ENCODE measurements around the gene CD3G. TPM values are rescaled to one million over a fixed set of nuclear protein-coding genes. Genes with fewer than 3 reads are reported as not detected.

Gene CD3G
- total RNA-seq, 1 experiment from 2014 or later, result not detected

DNA sequence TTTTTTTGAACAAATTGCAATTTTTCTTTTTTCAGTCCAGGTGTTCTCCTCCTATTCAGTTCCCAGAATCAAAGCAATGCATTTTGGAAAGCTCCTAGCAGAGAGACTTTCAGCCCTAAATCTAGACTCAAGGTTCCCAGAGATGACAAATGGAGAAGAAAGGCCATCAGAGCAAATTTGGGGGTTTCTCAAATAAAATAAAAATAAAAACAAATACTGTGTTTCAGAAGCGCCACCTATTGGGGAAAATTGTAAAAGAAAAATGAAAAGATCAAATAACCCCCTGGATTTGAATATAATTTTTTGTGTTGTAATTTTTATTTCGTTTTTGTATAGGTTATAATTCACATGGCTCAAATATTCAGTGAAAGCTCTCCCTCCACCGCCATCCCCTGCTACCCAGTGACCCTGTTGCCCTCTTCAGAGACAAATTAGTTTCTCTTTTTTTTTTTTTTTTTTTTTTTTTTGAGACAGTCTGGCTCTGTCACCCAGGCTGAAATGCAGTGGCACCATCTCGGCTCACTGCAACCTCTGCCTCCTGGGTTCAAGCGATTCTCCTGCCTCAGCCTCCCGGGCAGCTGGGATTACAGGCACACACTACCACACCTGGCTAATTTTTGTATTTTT lies 9.1 kb downstream of the CD3G start:
- no peak overlapping the region for H3K4me3 ChIP-seq
- peaks cover 27% of the 10 kb centered on the region for H3K27me3 ChIP-seq
- H3K36me3 ChIP-seq, result no peaks in the 10 kb centered on the region
- H3K9me3 ChIP-seq, result no peaks in the 10 kb centered on the region
- DNase-seq, result no peak

DNA sequence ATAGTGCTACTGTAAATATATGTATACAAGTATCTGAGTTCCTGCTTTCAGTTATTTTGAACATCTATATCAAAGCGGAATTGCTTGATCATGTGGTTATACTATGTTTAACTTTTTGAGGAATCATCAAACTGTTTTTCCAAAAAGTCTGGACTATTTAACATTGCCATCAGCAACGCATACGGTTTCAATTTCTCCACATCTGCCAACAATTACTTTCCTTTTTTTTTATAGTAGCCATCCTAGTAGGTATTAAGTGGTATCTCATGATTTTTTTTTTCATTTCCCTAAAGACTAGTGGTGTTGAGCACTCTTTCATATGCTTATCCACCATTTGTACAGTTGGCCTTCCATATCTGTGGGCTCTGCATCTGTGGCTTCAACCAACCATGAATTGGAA lies 13.9 kb downstream of the CD3G start:
- H3K36me3 ChIP-seq, result peaks cover 3% of the 10 kb centered on the region; the same call in 1 of the 2 replicates
- H3K9me3 ChIP-seq, result no peaks in the 10 kb centered on the region
- no peak overlapping the region for H3K4me3 ChIP-seq
- no peaks in the 10 kb centered on the region for H3K27me3 ChIP-seq
- DNase-seq, result no peak

DNA sequence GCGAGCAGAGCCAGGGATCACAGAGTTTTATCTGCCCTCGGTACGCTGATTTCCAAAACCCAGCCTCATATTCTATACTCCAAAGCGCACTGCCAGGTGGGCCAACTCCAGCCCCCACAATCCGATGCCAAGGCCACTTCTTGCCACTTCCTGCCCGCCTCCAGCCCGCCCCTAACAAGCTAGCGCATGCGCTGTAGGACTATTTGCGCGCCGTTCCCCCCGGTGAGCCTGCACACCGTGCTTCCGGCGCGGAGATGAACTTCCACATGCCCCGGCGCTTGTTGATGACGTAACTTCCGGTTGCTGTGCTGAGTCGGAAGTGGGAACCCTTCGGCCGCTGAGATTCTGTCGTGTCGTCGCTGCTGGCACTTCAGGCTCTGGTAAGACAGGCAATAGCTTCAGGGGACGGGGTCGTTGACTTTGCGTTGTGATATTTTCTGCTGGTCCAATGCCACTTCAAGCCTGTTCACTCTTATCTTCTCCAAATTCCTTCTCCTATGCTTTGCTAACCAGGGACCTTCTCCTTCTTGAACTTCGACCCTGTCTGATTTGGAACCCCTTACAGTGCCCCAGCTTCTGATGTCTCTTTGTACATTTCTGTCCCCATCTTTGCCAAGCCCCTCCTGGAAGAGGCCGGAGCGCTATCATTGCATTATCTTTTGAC lies 15.3 kb downstream of the CD3G start, which contains the start of gene UBE4A:
UBE4A (plus strand) TSS at position 306 of the 664 bp plus-strand sequence. CDS start 5,481 bp downstream, outside the sequence.
- DNase-seq, result peak; percentile 92
- Histone ChIP-seq H3K27me3 (no peaks in the 10 kb centered on the region), H3K4me3 (peak within 1 kb of the TSS; percentile 67), H3K9me3 (no peaks in the 10 kb centered on the region), H3K36me3 (peaks cover 4% of the 10 kb centered on the region; the same call in 1 of the 2 replicates)

DNA sequence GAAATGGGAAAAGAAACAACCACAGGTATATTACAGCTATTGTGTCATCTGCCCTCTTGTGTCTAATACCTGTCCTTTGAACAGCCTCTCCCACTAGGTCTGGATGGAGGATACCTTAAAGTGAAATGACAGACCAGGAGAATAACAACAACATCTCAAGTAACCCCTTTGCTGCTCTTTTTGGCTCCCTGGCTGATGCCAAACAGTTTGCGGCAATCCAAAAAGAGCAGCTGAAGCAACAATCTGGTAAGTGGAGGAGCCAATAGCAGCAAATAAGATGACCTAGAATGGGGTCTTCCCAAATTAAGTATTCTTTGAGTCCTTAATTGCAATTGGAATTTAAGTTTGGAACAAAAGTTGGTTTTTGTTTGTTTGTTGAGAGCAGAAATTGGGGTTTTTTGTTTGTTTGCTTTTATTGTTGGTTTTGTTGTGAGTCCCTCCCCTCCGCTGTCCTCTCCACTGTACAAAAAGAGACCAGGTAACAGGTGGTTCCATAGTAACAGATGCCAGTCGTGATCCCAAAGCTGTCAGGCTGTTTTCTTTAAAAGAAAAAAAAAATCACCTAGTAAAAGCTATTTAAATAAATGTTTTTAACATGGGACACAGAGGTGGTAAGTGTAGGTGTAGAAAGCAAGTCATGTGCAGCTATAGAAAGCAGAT lies 20.9 kb downstream of the CD3G start:
- no peak for DNase-seq
- Histone ChIP-seq H3K9me3 (no peaks in the 10 kb centered on the region), H3K36me3 (peaks cover 37% of the 10 kb centered on the region), H3K27me3 (no peaks in the 10 kb centered on the region), H3K4me3 (no peak overlapping the region)

DNA sequence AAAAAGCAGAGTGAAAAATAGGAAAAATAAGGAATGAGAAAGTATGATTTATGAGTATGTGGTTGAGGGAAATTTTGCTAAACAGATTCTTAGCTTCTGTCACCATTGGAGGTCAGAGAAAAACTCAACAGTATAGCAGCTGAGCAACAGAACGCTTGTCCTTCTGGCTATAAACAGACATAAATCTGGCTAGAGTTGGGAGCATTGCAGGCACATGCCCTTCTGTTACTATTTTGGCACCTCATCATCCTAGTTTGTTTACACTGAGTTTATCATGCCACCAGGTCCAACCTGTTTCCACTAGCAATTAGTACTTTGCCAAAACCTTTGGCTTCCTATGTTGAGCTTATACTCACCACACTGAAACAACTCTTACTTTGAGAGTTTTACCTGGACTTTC lies 22.1 kb downstream of the CD3G start:
- Histone ChIP-seq H3K36me3 (peaks cover 46% of the 10 kb centered on the region), H3K4me3 (no peak overlapping the region), H3K27me3 (no peaks in the 10 kb centered on the region), H3K9me3 (no peaks in the 10 kb centered on the region)
- no peak for DNase-seq

DNA sequence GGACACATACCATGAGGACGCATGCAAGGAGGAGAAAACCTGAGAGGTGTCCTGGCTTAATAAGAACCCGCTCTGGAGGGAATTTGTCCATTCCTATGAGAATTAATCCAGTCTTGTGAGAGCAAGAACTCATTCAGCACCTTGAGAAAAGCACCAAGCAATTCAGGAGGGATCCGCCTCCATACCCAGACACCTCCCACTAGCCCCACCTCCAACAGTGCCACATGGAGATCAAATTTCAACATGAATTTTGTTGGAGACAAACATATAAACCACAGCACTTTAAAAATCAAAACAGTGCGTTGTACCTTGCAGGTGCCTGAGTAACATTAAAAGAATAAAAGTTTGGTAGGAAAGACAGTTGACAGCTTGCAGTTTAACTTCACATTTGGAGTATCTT lies 26.6 kb downstream of the CD3G start:
- no peak for DNase-seq
- Histone ChIP-seq H3K9me3 (no peaks in the 10 kb centered on the region), H3K4me3 (no peak overlapping the region), H3K36me3 (peaks cover 63% of the 10 kb centered on the region), H3K27me3 (no peaks in the 10 kb centered on the region)

DNA sequence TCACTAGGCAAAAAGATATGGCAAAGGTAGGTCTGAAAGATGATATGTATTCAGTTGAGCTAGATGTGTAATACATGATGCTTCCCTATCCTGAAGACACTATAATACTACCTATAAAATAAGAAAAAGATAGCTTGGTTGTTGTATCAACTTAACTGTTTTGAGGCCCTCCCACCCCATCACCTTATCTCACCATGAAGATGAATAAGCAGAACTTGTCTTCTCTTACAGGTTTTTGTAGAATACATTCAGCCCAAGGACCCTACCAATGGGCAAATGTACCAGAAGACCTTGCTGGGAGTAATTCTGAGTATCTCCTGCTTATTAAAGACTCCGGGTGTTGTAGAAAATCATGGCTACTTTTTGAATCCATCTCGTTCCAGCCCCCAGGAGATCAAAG lies 29.1 kb downstream of the CD3G start:
- Histone ChIP-seq H3K9me3 (no peaks in the 10 kb centered on the region), H3K27me3 (no peaks in the 10 kb centered on the region), H3K4me3 (no peak overlapping the region), H3K36me3 (peaks cover 73% of the 10 kb centered on the region)
- DNase-seq, result no peak

DNA sequence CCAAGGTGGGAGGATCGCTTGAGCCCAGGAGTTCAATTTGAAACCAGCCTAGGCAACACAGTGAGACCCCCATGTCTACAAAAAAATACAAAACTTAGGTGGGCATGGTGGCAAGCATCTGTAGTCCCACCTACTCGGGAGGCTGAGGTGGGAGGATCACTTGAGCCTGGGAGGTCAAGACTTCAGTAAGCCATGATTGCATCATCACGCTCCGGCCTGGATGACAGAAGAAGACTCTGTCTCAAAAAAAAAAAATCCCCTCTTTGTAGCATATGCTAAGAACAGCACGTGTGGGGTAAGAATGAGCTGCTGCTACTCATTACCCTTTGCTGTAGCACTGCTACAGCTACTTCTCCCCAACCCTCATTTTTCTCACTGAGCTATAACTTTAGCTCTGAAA lies 29.7 kb downstream of the CD3G start:
- Histone ChIP-seq H3K36me3 (peaks cover 73% of the 10 kb centered on the region), H3K4me3 (no peak overlapping the region), H3K27me3 (no peaks in the 10 kb centered on the region), H3K9me3 (no peaks in the 10 kb centered on the region)
- DNase-seq, result no peak

DNA sequence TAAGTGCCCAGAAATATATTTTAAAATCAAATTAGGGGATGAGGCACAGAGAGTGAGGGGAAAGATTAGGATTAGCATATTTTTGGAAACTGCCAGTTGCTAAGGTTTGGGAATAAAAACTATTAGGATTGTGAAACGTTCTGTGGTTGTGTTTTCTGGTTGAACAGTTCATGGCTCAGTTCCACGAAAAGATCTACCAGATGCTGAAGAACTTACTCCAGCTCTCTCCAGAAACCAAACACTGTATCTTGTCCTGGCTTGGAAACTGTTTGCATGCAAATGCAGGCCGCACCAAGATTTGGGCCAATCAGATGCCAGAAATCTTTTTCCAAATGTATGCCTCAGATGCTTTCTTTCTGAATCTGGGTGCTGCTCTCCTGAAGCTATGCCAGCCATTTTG lies 30.6 kb downstream of the CD3G start:
- H3K36me3 ChIP-seq, result peaks cover 73% of the 10 kb centered on the region
- DNase-seq, result no peak
- no peaks in the 10 kb centered on the region for H3K9me3 ChIP-seq
- no peaks in the 10 kb centered on the region for H3K27me3 ChIP-seq
- H3K4me3 ChIP-seq, result no peak overlapping the region

DNA sequence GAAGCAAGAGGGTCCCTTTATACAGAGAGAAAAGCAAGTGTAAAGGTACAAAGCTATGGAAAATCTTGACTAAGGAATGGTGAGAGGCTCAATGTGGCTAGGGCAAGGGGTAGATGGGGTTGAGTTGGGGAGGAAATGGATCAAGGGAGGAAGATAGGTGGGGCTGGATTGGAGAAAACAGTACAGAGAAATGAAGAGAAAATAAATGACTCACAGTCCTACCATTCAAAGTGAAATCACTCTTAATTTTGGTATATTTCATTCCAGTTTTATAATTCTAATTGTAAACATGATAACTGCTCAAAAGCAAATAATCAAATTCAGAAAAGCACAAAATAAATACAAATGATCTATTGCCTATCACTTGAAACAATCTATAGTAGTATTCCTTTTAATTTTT lies 31.8 kb downstream of the CD3G start:
- no peak for DNase-seq
- Histone ChIP-seq H3K9me3 (no peaks in the 10 kb centered on the region), H3K27me3 (no peaks in the 10 kb centered on the region), H3K36me3 (peaks cover 75% of the 10 kb centered on the region), H3K4me3 (no peak overlapping the region)

DNA sequence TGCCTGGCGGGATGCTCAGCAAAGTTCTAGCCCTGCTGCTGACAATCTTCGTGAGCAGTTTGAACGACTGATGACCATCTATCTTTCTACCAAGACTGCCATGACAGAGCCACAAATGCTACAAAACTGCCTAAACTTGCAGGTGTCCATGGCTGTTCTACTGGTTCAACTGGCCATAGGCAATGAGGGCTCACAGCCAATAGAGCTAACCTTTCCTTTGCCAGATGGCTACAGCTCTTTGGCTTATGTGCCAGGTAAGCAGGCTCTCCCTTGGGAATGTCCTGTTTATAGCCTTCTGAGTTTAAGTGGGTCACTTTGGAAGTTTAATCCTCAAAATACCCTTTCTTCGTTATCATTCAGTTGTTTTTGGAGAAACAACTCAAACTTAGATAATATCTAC lies 35.4 kb downstream of the CD3G start:
- H3K36me3 ChIP-seq, result peaks cover 73% of the 10 kb centered on the region
- no peak for DNase-seq
- no peak overlapping the region for H3K4me3 ChIP-seq
- no peaks in the 10 kb centered on the region for H3K27me3 ChIP-seq
- no peaks in the 10 kb centered on the region for H3K9me3 ChIP-seq

DNA sequence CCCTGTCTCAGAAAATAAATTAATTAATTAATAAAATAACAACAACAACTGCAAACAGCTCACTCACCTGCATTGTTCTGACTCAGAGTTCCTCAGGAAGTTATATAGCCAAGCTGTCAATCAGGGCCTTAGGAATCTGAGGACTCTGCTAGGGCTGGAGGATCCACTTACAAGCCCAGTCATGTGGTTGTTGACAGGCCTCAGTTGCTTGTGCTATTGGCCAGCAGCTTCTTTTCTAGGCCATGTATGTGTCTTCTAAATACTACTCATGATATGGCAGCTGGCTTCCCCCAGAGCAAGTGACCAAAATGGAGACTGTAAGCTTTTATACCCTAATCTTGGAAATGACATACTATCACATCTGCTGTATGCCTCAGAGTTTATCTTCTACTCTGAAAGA lies 36.4 kb downstream of the CD3G start:
- Histone ChIP-seq H3K9me3 (no peaks in the 10 kb centered on the region), H3K4me3 (no peak overlapping the region), H3K27me3 (no peaks in the 10 kb centered on the region), H3K36me3 (peaks cover 76% of the 10 kb centered on the region)
- DNase-seq, result no peak

DNA sequence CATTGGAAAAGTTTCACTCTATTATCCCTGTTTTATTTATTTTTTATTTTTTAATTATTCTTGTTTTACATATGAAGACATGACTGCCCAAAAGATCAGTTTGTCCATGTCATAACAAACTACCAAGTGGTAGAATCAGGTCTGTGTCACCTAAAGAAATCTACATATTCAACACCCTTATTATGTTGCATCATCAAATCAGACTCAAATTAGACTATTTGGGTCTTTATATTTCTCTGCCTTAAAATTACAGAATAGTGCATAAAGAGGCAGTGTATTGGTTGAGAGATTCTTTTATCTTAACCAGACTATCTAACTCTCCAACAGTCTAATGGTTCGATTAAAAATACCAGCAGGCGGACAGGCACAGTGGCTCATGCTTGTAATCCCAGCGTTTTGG lies 38.8 kb downstream of the CD3G start:
- H3K4me3 ChIP-seq, result no peak overlapping the region
- peaks cover 83% of the 10 kb centered on the region for H3K36me3 ChIP-seq
- no peak for DNase-seq
- no peaks in the 10 kb centered on the region for H3K27me3 ChIP-seq
- no peaks in the 10 kb centered on the region for H3K9me3 ChIP-seq

DNA sequence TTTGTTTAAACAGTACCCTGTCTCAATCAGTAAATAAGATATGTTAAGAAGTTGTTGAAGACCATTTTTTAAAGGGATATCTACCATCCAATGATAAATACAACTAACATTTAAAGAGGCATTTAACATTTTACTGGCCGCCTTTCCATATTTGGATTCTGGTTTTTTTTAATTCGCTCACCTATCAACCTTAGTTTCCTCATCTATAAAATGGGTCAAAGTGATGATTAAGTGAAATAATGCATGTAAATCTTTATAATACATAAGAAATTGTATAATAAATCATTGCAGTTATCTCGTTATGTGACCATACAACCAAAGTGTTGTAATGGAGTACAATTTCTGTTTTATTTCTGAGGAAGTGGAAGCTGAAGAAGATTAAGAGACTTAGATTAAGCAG lies 39.5 kb downstream of the CD3G start:
- H3K36me3 ChIP-seq, result peaks cover 80% of the 10 kb centered on the region

DNA sequence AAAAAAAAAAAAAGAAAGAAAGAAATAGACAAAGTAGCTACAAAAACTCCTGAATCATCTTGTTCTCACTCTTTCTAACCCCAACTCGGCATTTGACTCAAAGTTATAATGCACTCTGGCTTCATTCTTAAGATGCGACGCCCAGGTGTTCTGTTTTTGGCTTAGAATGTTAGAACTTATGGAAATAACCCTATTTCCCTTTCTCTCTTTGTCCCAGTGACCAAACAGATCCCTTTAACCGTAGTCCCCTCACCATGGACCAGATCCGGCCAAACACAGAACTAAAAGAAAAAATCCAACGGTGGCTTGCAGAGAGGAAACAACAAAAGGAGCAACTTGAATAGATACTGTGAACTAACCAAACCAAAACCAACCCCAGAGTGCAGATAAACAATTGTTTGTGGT lies 52.0 kb downstream of the CD3G start:
- no peaks in the 10 kb centered on the region for H3K9me3 ChIP-seq
- H3K4me3 ChIP-seq, result no peak overlapping the region
- no peak for DNase-seq
- H3K36me3 ChIP-seq, result peaks cover 33% of the 10 kb centered on the region
- H3K27me3 ChIP-seq, result no peaks in the 10 kb centered on the region; the same call in 1 of the 2 replicates

More for the DNA sequence above, 39.5 kb downstream of the CD3G start:
- no peaks in the 10 kb centered on the region for H3K9me3 ChIP-seq
- DNase-seq, result no peak
- no peak overlapping the region for H3K4me3 ChIP-seq
- H3K27me3 ChIP-seq, result no peaks in the 10 kb centered on the region

DNA sequence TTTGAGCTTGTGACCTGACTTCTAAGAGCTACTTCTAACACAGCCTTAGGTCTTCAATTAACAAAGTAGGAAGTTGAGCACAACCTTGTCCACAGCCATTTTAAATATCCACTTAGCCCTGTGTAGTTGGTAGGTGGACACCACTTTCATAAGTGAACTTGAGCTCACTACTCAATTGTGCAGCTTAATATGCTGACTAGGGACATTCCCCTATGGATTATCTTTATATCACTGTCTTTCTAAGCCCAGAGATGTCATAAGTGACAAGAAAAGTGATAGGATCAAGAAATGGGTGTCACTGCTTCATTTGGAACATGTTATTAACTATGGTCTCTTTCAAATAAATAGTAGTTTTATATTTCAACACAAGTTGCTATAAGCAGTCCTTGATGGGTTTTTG lies 53.3 kb downstream of the CD3G start:
- Histone ChIP-seq H3K36me3 (peaks cover 26% of the 10 kb centered on the region), H3K4me3 (no peak overlapping the region), H3K9me3 (no peaks in the 10 kb centered on the region), H3K27me3 (no peaks in the 10 kb centered on the region; the same call in 1 of the 2 replicates)
- no peak for DNase-seq

DNA sequence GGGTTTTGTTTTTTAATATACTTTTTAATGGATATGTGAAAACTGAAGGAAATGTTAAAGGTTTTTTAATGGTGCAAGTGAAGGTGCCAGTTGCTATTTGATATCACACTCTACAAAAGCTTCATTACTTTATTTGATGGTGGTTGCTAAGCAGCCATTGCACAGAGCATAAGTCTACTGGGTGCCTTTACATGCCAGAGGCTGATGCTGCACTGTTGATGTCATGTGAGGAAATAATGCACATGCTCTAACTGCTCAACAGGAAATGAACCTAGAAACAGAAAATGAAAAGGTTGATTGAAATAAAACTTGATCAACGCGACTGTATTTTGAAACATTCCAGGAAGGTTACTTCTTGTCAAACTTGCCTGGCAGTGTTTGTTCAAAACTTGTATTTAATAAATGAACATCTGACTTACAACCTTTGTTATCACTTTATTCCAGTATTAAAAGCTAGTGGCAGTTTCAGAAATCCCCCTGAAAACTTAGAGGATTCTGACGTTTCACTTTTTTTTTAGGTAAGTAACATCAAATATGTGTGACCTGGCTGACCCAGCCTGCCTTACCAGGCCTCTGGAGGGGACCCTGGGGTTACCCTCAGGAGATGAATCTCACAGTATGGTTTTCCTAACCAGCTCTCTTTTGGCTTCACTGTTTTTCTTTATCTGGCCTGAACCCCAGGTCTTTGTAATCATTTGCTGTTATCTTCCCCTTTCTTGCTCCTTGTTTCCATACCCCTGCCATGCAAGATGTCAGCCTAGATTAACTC lies 54.8 kb downstream of the CD3G start:
- H3K9me3 ChIP-seq, result no peaks in the 10 kb centered on the region
- H3K27me3 ChIP-seq, result no peaks in the 10 kb centered on the region; the same call in 1 of the 2 replicates
- H3K4me3 ChIP-seq, result no peak overlapping the region
- peaks cover 20% of the 10 kb centered on the region for H3K36me3 ChIP-seq
- DNase-seq, result no peak

Data from MG63 (cell line).